Measurements from ENCODE around the gene AUH. TPM values are rescaled to one million over a fixed set of nuclear protein-coding genes. Genes with fewer than 3 reads are reported as not detected.

AUH gene
- total RNA-seq, 1 experiment from 2014 or later: 29.0 TPM

DNA sequence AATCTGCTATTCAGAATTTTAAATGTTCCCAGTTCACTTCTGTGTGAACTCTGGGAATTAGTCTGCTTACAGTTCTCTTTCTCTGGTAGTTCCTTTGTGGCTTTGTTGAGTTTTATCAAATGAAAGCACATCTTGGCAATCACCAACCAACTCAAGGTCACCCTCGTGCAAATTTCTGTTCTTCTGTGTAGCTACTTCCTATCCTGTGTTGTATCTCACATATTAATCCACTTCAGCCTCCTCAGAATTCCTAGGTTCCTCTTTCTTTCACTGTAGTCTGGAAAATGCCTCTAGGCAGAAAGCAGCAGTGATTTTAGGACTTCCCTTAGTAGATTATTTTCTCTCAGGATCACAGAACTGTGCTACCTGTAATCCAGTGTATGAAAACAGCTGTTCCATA lies 100.3 kb downstream of the AUH start:
- no peak for ATAC-seq
- Histone ChIP-seq H3K27me3 (ENCODE audit: insufficient read depth, low read length) (no peaks in the 10 kb centered on the region), H2AFZ (ENCODE audit: low read depth, low read length, poor library complexity, severe bottlenecking) (no peak overlapping the region), H3K36me3 (ENCODE audit: control insufficient read depth in 1 of 2, insufficient read depth in 2 of 2, low read length in 2 of 2) (no peaks in the 10 kb centered on the region), H3K4me2 (ENCODE audit: low read length) (no peak overlapping the region), H3K4me1 (ENCODE audit: control insufficient read depth in 1 of 2, insufficient read depth in 2 of 2, low read length in 2 of 2) (no peaks in the 10 kb centered on the region), H3K4me3 (replicated peaks in 1 of 2; ENCODE audit: low read depth in 1 of 2, low read length in 2 of 2) (no peak overlapping the region), H3K9me3 (ENCODE audit: control insufficient read depth in 1 of 2, insufficient read depth in 1 of 2, low read depth in 1 of 2, low read length in 2 of 2) (no peaks in the 10 kb centered on the region), H3K79me2 (ENCODE audit: insufficient read depth, low read length) (no peaks in the 10 kb centered on the region), H4K20me1 (ENCODE audit: insufficient read depth) (no peaks in the 10 kb centered on the region), H3K27ac (ENCODE audit: low read depth, low read length) (no peak overlapping the region), H3K9ac (ENCODE audit: low read length) (no peak overlapping the region), H3K9me2 (ENCODE audit: insufficient read depth) (no peaks in the 10 kb centered on the region)
- DNase-seq (ENCODE audit: low read depth, low spot score): no peak
- ChIA-PET RAD21 (ENCODE audit: low non-redundant PET in 1 of 2, low total read pairs in 2 of 2, uncharacterized antibody in 2 of 2, unreplicated experiment in 2 of 2) (no interaction called here), POLR2A (no interaction called here), CTCF (no interaction called here)
- intact Hi-C loops (cut with micrococcal nuclease): no loop called here
- no peak for TF ChIP-seq FOSL1 (IDR thresholded peaks at IDR 0.05; ENCODE audit: low read depth)
- TF ChIP-seq, protein P1, sequence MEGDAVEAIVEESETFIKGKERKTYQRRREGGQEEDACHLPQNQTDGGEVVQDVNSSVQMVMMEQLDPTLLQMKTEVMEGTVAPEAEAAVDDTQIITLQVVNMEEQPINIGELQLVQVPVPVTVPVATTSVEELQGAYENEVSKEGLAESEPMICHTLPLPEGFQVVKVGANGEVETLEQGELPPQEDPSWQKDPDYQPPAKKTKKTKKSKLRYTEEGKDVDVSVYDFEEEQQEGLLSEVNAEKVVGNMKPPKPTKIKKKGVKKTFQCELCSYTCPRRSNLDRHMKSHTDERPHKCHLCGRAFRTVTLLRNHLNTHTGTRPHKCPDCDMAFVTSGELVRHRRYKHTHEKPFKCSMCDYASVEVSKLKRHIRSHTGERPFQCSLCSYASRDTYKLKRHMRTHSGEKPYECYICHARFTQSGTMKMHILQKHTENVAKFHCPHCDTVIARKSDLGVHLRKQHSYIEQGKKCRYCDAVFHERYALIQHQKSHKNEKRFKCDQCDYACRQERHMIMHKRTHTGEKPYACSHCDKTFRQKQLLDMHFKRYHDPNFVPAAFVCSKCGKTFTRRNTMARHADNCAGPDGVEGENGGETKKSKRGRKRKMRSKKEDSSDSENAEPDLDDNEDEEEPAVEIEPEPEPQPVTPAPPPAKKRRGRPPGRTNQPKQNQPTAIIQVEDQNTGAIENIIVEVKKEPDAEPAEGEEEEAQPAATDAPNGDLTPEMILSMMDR (IDR thresholded peaks at IDR 0.05 in 2 of 3, conservative IDR thresholded peaks at IDR 0.05 in 1 of 3; ENCODE audit: borderline replicate concordance in 1 of 3, insufficient read depth in 1 of 3, low read depth in 2 of 3, low read length in 2 of 3): no peak
- BruUV-seq (replicated peaks): no TSS peak

DNA sequence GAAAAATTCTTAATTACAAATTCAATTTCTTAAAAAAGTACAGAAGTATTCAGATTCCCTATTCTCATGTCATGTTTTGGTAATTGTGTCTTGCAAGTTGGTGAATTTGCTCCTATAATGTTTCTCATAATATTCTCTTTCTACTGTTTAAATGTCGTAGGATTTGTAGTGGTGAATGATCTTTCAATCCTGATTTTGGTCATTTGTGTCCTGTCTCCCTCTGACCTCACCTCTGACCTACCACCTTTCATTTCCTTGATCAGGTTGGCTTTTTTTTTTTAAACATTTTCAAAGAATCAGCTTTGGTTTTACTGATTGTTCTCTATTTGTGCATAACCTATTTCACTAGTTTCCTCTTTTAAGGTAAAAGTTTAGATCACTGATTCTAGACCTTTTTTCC lies 102.6 kb downstream of the AUH start:
- no peak for ATAC-seq
- TF ChIP-seq ZNF274 (IDR thresholded peaks at IDR 0.05; ENCODE audit: low read depth, low read length) (no peak), CBX3 (IDR thresholded peaks at IDR 0.05; ENCODE audit: low read depth) (no peak), TCF7L2 (IDR thresholded peaks at IDR 0.05; ENCODE audit: borderline replicate concordance, extremely low read depth, insufficient read depth, insufficient read length) (no peak), EZH2phosphoT487 (IDR thresholded peaks at IDR 0.05; ENCODE audit: borderline replicate concordance) (no peak), SIN3A (IDR thresholded peaks at IDR 0.05; ENCODE audit: low read depth) (no peak), ELF1 (IDR thresholded peaks at IDR 0.05; ENCODE audit: borderline replicate concordance, low read depth) (no peak), ZFX (IDR thresholded peaks at IDR 0.05) (no peak), RAD21 (IDR thresholded peaks at IDR 0.05; ENCODE audit: low read depth) (no peak)
- TF ChIP-seq, protein P2, sequence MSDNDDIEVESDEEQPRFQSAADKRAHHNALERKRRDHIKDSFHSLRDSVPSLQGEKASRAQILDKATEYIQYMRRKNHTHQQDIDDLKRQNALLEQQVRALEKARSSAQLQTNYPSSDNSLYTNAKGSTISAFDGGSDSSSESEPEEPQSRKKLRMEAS (IDR thresholded peaks at IDR 0.05): no peak
- TF ChIP-seq, protein P3, sequence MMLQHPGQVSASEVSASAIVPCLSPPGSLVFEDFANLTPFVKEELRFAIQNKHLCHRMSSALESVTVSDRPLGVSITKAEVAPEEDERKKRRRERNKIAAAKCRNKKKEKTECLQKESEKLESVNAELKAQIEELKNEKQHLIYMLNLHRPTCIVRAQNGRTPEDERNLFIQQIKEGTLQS (IDR thresholded peaks at IDR 0.05): no peak
- TF ChIP-seq, protein P4, sequence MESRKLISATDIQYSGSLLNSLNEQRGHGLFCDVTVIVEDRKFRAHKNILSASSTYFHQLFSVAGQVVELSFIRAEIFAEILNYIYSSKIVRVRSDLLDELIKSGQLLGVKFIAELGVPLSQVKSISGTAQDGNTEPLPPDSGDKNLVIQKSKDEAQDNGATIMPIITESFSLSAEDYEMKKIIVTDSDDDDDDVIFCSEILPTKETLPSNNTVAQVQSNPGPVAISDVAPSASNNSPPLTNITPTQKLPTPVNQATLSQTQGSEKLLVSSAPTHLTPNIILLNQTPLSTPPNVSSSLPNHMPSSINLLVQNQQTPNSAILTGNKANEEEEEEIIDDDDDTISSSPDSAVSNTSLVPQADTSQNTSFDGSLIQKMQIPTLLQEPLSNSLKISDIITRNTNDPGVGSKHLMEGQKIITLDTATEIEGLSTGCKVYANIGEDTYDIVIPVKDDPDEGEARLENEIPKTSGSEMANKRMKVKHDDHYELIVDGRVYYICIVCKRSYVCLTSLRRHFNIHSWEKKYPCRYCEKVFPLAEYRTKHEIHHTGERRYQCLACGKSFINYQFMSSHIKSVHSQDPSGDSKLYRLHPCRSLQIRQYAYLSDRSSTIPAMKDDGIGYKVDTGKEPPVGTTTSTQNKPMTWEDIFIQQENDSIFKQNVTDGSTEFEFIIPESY (IDR thresholded peaks at IDR 0.05; ENCODE audit: extremely low read depth, insufficient replicate concordance, low read length): no peak

More for the DNA sequence above, 102.6 kb downstream of the AUH start:
- Histone ChIP-seq H4K20me1 (ENCODE audit: insufficient read depth) (no peaks in the 10 kb centered on the region), H3K36me3 (ENCODE audit: control insufficient read depth in 1 of 2, insufficient read depth in 2 of 2, low read length in 2 of 2) (no peaks in the 10 kb centered on the region), H3K27ac (ENCODE audit: low read depth, low read length) (no peak overlapping the region), H3K9ac (ENCODE audit: low read length) (no peak overlapping the region), H3K27me3 (ENCODE audit: insufficient read depth, low read length) (no peaks in the 10 kb centered on the region), H2AFZ (ENCODE audit: low read depth, low read length, poor library complexity, severe bottlenecking) (no peak overlapping the region), H3K4me3 (replicated peaks in 1 of 2; ENCODE audit: low read depth in 1 of 2, low read length in 2 of 2) (no peak overlapping the region), H3K9me3 (ENCODE audit: control insufficient read depth in 1 of 2, insufficient read depth in 1 of 2, low read depth in 1 of 2, low read length in 2 of 2) (no peaks in the 10 kb centered on the region), H3K9me2 (ENCODE audit: insufficient read depth) (no peaks in the 10 kb centered on the region), H3K4me1 (ENCODE audit: control insufficient read depth in 1 of 2, insufficient read depth in 2 of 2, low read length in 2 of 2) (no peaks in the 10 kb centered on the region), H3K4me2 (ENCODE audit: low read length) (no peak overlapping the region), H3K79me2 (ENCODE audit: insufficient read depth, low read length) (no peaks in the 10 kb centered on the region)
- POLR2A ChIA-PET: no interaction called here
- CTCF ChIA-PET: no interaction called here
- DNase-seq (ENCODE audit: low read depth, low spot score): no peak
- intact Hi-C loops (cut with micrococcal nuclease): no loop called here
- no TSS peak for BruUV-seq (replicated peaks)
- RAD21 ChIA-PET (ENCODE audit: low non-redundant PET in 1 of 2, low total read pairs in 2 of 2, uncharacterized antibody in 2 of 2, unreplicated experiment in 2 of 2): no interaction called here

Data from HCT116 (cell line).